Activated B cell treated with CpG ODN at 0.5 μM for 24 hours (primary cell): ENCODE measurements around the gene NKAIN2. TPM values are rescaled to one million over a fixed set of nuclear protein-coding genes. Genes with fewer than 3 reads are reported as not detected.

ENCODE experiments used
- ATAC-seq: fragments of 200-7000 bp; cut with Tn5 transposase; one replicate; pipeline ENCODE4 v1.10.0; 2021; ENCODE audit warnings: low read depth, mild to moderate bottlenecking, moderate library complexity
- CTCF ChIA-PET: fragments of 350-600 bp; sonication (Branson Sonifier 250); formaldehyde crosslinking; loops from one replicate; lab custom pipeline; 2021; ENCODE audit warnings: antibody characterized with exemption; lab: Charles Lee
- POLR2A ChIA-PET: fragments of 350-600 bp; sonication (Branson Sonifier 250); formaldehyde crosslinking; loops from one replicate; lab custom pipeline; 2021; ENCODE audit warnings: antibody characterized with exemption; lab: Charles Lee
- DNase-seq: peaks from one replicate; pipeline ENCODE4 v3.0.0; 2022
- H3K27ac Mint-ChIP-seq: one replicate; pipeline ENCODE4 v1.8.0; 2020; ENCODE audit warnings: mixed read lengths
- H3K27me3 Mint-ChIP-seq: one replicate; pipeline ENCODE4 v1.8.0; 2021; ENCODE audit warnings: mixed read lengths
- H3K36me3 Mint-ChIP-seq: one replicate; pipeline ENCODE4 v1.8.0; 2021; ENCODE audit warnings: low read depth, mixed read lengths
- H3K4me1 Mint-ChIP-seq: one replicate; pipeline ENCODE4 v1.8.0; 2021; ENCODE audit warnings: mixed read lengths
- H3K4me3 Mint-ChIP-seq: one replicate; pipeline ENCODE4 v1.8.0; 2020; ENCODE audit warnings: mild to moderate bottlenecking, mixed read lengths
- H3K9me3 Mint-ChIP-seq: one replicate; pipeline ENCODE4 v1.8.0; 2020; ENCODE audit warnings: mixed read lengths
- intact Hi-C: fragments of 100-400 bp; cut with micrococcal nuclease; formaldehyde crosslinking; loops from one replicate; pipeline ENCODE4 v1.15.1; 2024
- total RNA-seq: library from RNA; stranded (reverse); gene quantifications from 2 replicates; pipeline ENCODE4 v1.2.3, GENCODE V29; 2022
- TF ChIP-seq, protein P1 (sequence below): fragments of 200-600 bp; IDR thresholded peaks from one replicate; pipeline ENCODE4 v1.8.0; 2022; ENCODE audit warnings: antibody characterized with exemption, mild to moderate bottlenecking

NKAIN2 gene
- total RNA-seq, 1 donor from 2014 or later: not detected

DNA sequence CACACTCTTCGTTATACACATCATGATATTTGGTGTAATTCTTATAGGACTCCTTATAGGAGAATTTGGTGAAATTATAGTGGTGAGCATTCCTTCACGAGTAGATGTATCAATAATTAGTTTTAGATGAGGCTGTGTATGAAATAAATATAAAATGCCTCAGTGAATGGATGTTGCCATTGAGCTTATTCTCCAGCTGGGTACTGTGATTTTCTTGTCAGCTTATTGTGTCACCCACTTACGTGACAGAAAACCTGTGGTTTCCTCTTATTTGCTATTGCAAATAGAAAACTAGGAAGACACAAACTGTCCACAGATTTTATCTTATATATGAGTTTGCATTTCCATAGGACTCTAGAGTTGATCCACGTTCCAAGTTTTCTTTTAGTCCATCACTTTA is 718.7 kb downstream of the NKAIN2 start:
- peaks cover 5% of the 10 kb centered on the region for H3K9me3 Mint-ChIP-seq

DNA sequence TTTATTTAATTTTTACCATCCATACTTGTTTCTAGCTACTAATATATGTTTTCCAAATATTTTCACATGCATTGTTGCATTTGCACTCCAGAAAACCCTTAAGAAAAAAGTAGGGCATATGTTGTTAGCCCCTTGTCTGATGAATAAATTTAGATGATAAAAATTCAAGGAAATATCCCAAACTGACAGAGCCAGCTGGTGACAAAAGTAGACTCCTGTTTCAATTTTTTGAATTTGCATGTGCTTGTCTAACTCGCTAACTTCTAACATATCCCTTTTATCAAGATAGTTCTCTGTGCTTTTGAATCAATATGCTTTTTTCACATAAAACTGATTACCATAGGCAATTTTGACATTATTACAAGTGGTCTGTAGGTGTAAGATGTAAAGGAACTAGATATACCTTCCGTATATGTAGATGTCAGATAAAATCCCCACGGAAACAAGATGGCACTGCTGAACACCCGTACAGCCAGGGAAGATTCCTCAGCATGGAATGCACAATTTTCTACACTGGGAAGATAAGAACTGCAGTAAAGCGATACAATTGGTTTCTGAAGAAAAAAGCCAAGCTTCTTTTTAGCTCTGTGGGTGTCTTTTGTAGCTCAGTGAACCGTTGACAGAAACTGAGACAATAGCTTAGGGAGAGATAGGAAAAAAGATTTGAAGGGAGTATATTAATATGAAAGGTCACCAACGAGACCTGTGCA is 721.0 kb downstream of the NKAIN2 start:
- ATAC-seq (no peak), DNase-seq (no peak)
- no peaks in the 10 kb centered on the region for H3K36me3 Mint-ChIP-seq
- no peaks in the 10 kb centered on the region for H3K4me1 Mint-ChIP-seq
- H3K27ac Mint-ChIP-seq: no peak overlapping the region
- CTCF ChIA-PET: no interaction called here
- H3K9me3 Mint-ChIP-seq: peaks cover 3% of the 10 kb centered on the region
- no peak overlapping the region for H3K4me3 Mint-ChIP-seq
- TF ChIP-seq, protein P1, sequence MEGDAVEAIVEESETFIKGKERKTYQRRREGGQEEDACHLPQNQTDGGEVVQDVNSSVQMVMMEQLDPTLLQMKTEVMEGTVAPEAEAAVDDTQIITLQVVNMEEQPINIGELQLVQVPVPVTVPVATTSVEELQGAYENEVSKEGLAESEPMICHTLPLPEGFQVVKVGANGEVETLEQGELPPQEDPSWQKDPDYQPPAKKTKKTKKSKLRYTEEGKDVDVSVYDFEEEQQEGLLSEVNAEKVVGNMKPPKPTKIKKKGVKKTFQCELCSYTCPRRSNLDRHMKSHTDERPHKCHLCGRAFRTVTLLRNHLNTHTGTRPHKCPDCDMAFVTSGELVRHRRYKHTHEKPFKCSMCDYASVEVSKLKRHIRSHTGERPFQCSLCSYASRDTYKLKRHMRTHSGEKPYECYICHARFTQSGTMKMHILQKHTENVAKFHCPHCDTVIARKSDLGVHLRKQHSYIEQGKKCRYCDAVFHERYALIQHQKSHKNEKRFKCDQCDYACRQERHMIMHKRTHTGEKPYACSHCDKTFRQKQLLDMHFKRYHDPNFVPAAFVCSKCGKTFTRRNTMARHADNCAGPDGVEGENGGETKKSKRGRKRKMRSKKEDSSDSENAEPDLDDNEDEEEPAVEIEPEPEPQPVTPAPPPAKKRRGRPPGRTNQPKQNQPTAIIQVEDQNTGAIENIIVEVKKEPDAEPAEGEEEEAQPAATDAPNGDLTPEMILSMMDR: no peak
- H3K27me3 Mint-ChIP-seq: no peaks in the 10 kb centered on the region
- intact Hi-C loops: no loop called here
- POLR2A ChIA-PET: no interaction called here

More for the DNA sequence above, 718.7 kb downstream of the NKAIN2 start:
- no peak for DNase-seq
- POLR2A ChIA-PET: no interaction called here
- no peak for ATAC-seq
- Mint-ChIP-seq H3K27ac (no peak overlapping the region), H3K27me3 (no peaks in the 10 kb centered on the region), H3K4me1 (no peaks in the 10 kb centered on the region), H3K4me3 (no peak overlapping the region), H3K36me3 (no peaks in the 10 kb centered on the region)
- TF ChIP-seq, protein P1: no peak
- intact Hi-C loops: no loop called here
- CTCF ChIA-PET: no interaction called here

DNA sequence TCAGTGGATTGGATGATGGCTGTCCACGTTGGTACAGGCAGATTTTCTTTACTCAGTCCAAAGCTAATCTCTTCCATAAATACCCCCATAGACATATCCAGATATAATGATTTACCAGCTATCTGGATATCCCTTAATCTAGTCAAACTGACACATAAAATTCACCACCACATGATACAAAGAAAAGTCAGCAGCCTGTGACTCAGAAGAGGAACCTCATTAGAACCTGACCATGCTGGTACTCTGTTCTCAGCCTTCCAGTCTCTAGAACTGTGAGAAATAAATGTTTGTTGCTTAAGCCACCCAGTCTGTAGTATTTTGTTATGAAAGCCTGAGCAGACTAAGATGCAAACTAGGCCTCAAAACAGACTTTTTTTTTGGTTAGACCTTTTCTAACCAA is 727.3 kb downstream of the NKAIN2 start:
- H3K27ac Mint-ChIP-seq: no peak overlapping the region
- H3K4me3 Mint-ChIP-seq: no peak overlapping the region
- peaks cover 2% of the 10 kb centered on the region for H3K9me3 Mint-ChIP-seq
- ChIA-PET POLR2A (no interaction called here), CTCF (no interaction called here)
- DNase-seq: no peak
- no peaks in the 10 kb centered on the region for H3K4me1 Mint-ChIP-seq
- intact Hi-C loops: no loop called here
- no peak for ATAC-seq
- no peaks in the 10 kb centered on the region for H3K36me3 Mint-ChIP-seq
- TF ChIP-seq, protein P1: no peak
- H3K27me3 Mint-ChIP-seq: no peaks in the 10 kb centered on the region

DNA sequence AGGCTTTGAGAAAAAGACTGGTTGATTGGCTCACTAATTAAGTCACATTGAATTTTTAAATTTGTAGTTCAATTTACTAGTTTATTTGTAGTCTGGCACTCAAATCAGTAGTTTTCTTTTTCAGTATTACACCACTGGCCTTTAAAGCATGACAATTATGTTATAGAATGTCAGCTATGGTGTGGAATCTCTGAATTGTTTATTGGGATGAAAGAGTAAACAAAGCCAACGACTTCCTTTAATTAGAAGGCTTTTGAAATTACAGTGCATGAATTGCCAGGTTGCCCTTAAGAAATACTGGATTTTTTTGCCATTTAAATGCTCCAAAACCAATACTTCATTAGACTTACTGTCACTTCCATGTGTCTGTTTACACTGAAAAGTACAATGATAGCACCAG is 731.6 kb downstream of the NKAIN2 start:
- Mint-ChIP-seq H3K4me3 (no peak overlapping the region), H3K27me3 (no peaks in the 10 kb centered on the region), H3K27ac (no peak overlapping the region), H3K36me3 (no peaks in the 10 kb centered on the region), H3K9me3 (peaks cover 2% of the 10 kb centered on the region), H3K4me1 (no peaks in the 10 kb centered on the region)
- CTCF ChIA-PET: no interaction called here
- DNase-seq: no peak
- POLR2A ChIA-PET: no interaction called here
- TF ChIP-seq, protein P1: no peak
- ATAC-seq: no peak
- intact Hi-C loops: no loop called here

DNA sequence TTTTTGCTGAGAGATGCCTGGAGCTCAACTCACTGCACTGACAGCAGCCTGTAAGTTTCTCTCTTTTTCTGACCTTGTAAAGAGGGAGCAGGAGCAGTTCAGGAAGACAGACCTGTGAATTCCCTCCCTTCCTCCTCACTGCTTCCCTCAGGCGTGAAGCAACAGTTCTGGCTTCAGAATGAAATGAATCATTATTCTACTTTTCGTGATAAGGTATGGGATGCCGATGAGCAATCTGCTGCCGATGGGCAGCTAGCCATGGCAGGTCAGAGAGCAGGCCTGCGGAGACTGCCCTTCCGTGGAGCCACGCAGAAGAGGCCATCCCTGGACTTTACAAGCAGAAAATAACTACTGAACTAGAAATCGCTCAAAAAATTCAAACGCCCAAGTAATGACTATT is 732.1 kb downstream of the NKAIN2 start:
- intact Hi-C loops: no loop called here
- no peaks in the 10 kb centered on the region for H3K4me1 Mint-ChIP-seq
- CTCF ChIA-PET: no interaction called here
- H3K27me3 Mint-ChIP-seq: no peaks in the 10 kb centered on the region
- H3K9me3 Mint-ChIP-seq: peaks cover 2% of the 10 kb centered on the region
- H3K36me3 Mint-ChIP-seq: no peaks in the 10 kb centered on the region
- DNase-seq: no peak
- no peak overlapping the region for H3K27ac Mint-ChIP-seq
- TF ChIP-seq, protein P1: no peak
- POLR2A ChIA-PET: no interaction called here
- H3K4me3 Mint-ChIP-seq: no peak overlapping the region
- no peak for ATAC-seq
